Activated naive CD8-positive, alpha-beta T cell treated with anti-CD3 and anti-CD28 coated beads, Interleukin-2, amount 50 U/mL, for 16 hours (primary cell): ENCODE measurements around the gene KLHL6.

Experiments used
- DNase-seq: peaks from one replicate; pipeline ENCODE4 v3.0.0-alpha.2; 2020; ENCODE audit warnings: low read depth, low spot score

Gene KLHL6

GRCh38 chr3:183564046-183564445 lies 8.5 kb upstream of the KLHL6 start:
- no peak for DNase-seq

- DNase-seq, result no peak
Observed at GRCh38 chr3:183563536-183563874, 8.0 kb upstream of the KLHL6 start.

GRCh38 chr3:183560607-183561006 lies 5.1 kb upstream of the KLHL6 start:
- DNase-seq, result no peak

- no peak for DNase-seq
Observed at GRCh38 chr3:183558495-183558894, 3.0 kb upstream of the KLHL6 start.

- no peak for DNase-seq
Observed at GRCh38 chr3:183556722-183557121, 1.2 kb upstream of the KLHL6 start.

- no peak for DNase-seq
Observed at GRCh38 chr3:183554377-183554776, 1.1 kb downstream of the KLHL6 start.

- no peak for DNase-seq
Observed at GRCh38 chr3:183553334-183554026, 2.0 kb downstream of the KLHL6 start.

GRCh38 chr3:183551930-183552329 lies 3.6 kb downstream of the KLHL6 start:
- DNase-seq, result no peak

GRCh38 chr3:183548262-183548769 lies 7.2 kb downstream of the KLHL6 start:
- DNase-seq, result no peak

- no peak for DNase-seq
Observed at GRCh38 chr3:183546625-183547024, 8.9 kb downstream of the KLHL6 start.

GRCh38 chr3:183545708-183546107 lies 9.8 kb downstream of the KLHL6 start:
- no peak for DNase-seq

GRCh38 chr3:183542355-183542754 lies 13.2 kb downstream of the KLHL6 start:
- DNase-seq, result no peak

- no peak for DNase-seq
Observed at GRCh38 chr3:183541738-183542137, 13.8 kb downstream of the KLHL6 start.

GRCh38 chr3:183541235-183541655 lies 14.3 kb downstream of the KLHL6 start:
- DNase-seq, result no peak

- no peak for DNase-seq
Observed at GRCh38 chr3:183540501-183541234, 14.8 kb downstream of the KLHL6 start.

- no peak for DNase-seq
Observed at GRCh38 chr3:183539811-183540210, 15.7 kb downstream of the KLHL6 start.

- DNase-seq, result no peak
Observed at GRCh38 chr3:183538486-183538885, 17.0 kb downstream of the KLHL6 start.

GRCh38 chr3:183537295-183537730 lies 18.2 kb downstream of the KLHL6 start:
- no peak for DNase-seq

GRCh38 chr3:183536238-183536880 lies 19.1 kb downstream of the KLHL6 start:
- DNase-seq, result no peak

GRCh38 chr3:183534249-183534648 lies 21.3 kb downstream of the KLHL6 start:
- DNase-seq, result no peak

GRCh38 chr3:183533412-183534132 lies 21.9 kb downstream of the KLHL6 start:
- no peak for DNase-seq
